DMS114 treated with DMSO at 0.1 percent for 48 hours (cell line): ENCODE results near the gene LRRC8B.
A peak's percentile ranks its signal among the peaks of the same experiment; 100 is the strongest.
"Not testable (repeated sequence)": the region's sequence is repeated elsewhere in the genome, so short reads cannot be mapped to it uniquely, and the experiment has no call there.

Experiments used
- DNase-seq: peaks from one replicate; lab custom pipeline; 2025; ENCODE audit not compliant: unreplicated experiment; lab: John Stamatoyannopoulos, UW

LRRC8B gene

GRCh38 chr1:89523572-89524368 lies 859 bp upstream of the LRRC8B start:
- peak; percentile 59 for DNase-seq

GRCh38 chr1:89525169-89525855 lies 683 bp downstream of the LRRC8B start:
- DNase-seq = peak; percentile 20

- no peak for DNase-seq
Measured at GRCh38 chr1:89527256-89527655, 2.6 kb downstream of the LRRC8B start.

DNA sequence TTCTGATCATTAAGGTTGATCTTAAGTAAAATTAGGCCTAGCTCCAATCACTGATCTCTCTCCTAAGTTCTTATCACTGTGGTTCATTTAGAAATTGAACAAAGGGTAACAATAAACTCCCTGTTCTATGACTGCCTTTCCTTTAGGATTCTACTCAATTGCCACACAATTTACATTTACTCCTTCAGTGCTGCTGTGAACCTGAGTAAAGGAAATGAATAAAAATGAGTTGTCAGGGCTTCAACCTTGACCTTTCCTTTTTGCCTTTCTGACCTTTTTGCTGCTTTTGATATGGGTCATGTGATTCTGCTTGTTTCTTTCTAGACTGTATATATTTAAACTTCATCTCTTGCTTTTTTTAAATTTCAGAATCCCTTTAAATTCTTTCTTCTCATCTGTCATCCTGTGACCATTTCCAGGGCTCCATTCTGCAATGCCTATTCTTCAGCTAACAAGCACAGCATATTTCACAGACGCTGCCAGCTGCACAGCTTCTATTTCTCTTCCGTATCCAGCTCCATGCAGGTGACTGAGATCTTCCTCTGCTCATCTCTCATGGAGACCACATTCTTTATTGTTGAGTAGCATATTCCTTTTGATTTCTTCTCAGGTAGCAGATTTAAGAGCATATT lies 3.2 kb downstream of the LRRC8B start:
- no peak for DNase-seq

- DNase-seq = no peak
Measured at GRCh38 chr1:89528382-89528780, 3.8 kb downstream of the LRRC8B start.

DNA sequence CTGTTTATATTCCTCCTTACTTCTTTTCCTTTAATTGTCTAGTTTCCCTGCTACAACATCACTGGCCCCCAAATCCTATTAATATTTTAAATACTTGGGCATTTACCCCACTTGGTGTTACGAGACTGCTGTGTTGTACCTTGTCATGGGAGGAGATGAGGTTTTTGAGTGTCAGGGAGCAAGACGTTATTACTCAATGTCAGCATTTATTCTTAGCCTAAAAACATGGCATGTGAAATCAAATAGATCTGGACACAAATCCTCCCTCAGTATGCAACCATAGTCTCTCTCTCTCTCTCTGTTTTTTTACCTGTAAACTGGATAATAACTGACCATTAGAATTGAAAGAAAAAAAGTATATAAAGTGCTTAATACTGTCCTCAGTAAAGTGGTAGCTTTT lies 4.6 kb downstream of the LRRC8B start:
- DNase-seq = no peak

DNA sequence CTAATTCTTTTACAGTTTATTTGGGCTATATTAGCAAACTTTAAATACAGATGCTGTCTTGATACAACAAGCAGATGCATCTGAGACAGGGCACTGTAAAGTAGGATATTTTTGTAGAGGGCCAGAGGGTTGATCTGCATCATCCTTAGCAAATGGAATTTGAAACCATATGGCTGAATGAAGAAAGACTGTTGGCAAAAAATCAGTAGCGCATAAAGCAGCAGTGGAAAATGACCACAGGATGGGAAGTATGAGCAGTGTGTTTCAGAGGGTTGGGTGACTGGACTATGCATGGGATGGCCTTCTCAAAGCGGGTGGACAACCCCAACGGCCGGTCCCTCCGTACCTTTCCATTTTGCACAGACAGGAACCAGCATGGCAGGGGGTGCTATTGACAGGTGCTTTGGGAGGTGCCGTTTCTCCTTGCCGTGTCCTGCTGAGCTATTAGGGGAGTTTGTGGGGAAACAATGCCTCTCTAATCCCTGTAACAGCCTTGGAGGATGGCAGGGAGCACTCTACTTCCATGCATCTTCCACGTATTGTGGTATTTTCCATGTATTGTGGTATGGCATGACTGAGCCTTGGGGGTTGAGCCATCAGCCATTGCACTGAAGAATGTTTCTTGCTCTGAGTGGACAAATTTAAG lies 5.9 kb downstream of the LRRC8B start:
- DNase-seq = no peak

- no peak for DNase-seq
Measured at GRCh38 chr1:89531480-89532139, 7.0 kb downstream of the LRRC8B start.

GRCh38 chr1:89532228-89532627 lies 7.6 kb downstream of the LRRC8B start:
- DNase-seq = no peak

DNA sequence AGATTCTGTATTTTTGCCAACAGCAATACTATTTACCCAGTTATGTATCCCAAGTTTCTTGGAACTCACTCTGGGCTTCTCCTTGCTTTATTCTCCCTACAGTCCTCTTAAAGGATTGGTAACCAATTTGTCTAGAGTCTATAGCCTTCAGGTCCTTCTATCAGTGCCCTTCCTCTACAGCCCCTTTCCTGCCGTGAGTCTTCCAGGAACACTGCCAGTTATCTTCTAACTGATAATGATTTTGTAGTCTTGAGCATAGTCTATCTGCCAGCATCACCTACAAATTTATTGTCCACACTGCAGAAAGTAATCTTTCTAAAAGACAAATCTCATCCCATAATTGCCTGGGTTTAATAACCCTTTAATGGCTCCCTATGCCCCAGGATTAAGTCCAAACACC lies 8.2 kb downstream of the LRRC8B start:
- DNase-seq = no peak

DNA sequence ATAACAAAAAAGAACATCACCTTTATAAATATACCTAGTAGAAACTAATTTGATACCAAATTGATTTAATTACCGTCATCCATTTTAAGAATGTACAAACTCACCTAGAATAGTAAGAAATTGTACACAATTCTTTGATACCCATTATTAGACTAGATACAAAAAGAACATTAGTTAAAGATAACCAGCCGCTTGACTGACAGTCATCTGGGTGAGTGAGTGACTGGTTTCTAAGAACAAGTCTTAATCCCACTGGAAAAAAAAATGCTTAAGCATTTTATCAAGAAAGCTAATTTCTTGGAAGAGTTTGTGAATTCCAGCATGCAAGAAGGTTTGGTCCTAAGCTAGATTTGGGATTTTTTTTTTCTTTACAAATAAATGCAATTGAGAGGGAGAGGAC lies 10.9 kb downstream of the LRRC8B start:
- DNase-seq = no peak

GRCh38 chr1:89536555-89537341 lies 12.1 kb downstream of the LRRC8B start:
- no peak for DNase-seq

- DNase-seq = no peak
Measured at GRCh38 chr1:89538361-89538760, 13.7 kb downstream of the LRRC8B start.

DNA sequence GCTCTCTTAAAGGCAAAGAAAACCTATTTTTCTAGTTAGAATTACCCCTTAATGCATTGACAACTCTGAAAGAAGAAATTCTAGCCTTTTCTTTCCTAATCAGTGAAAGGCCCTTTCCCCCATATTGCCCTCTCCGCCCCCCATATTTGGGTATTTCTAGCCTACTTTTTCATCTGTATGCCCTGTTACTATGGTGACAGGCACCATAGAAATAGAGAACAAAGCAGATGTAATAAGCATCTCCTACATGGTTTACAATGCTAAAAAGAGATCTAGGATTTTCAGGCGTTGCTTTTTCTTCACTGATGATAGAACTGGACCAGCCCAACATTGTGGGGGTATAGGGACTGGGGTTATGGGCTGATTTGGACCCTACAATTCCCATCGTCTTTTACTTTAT lies 14.5 kb downstream of the LRRC8B start:
- DNase-seq = no peak

GRCh38 chr1:89540406-89540970 lies 15.9 kb downstream of the LRRC8B start:
- no peak for DNase-seq

GRCh38 chr1:89542345-89542744 lies 17.7 kb downstream of the LRRC8B start:
- no peak for DNase-seq

DNA sequence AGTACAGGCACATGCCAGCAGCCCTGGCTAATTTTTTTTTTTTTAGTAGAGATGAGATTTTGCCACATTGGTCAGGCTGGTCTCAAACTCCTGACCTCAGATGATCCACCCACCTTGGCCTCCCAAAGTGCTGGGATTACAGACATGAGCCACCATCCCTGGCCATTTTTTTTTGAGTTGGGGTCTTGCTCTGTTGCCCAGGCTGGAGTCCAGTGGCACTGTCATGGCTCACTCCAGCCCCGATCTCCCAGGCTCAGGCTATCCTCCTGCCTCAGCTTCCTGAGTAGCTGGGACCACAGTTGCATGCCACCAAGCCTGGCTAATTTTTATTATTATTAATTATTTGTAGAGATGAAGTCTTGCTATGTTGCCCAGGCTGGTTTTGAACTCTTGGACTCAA lies 19.0 kb downstream of the LRRC8B start:
- not testable (repeated sequence) for DNase-seq

DNA sequence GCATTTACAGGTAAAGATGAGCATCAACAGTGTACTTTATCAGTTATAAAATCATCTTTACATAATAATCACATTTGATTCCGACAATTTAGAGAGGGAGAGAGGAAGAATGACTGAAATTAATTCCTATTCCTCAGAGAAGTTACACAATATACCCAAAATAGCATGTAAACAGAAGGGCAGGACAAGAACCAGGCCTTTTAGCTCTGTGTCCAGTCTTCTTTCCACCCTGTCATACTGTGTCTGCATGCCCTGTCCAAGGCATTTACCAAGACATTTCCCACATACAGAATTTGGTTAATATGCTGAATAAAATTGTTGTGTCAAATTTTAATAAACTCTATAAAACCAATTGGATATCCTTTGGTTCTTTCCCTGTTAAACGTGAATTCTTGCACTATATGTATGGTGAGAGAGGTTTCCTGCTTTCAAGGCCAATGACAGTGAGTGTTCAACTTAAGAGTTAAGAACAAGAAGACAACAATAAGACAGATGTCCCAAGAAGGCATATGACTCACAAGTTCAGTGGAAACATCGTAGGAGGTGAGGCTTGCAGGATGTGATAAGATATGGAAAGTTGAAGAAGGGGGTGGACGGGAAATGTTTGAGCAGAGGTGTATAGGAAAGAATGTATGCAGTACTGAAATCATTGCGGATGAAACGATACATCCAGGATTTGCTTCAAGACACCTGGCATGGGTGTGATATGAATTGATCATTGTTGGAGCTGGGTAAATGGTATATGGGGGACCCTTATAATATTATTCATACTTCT lies 20.8 kb downstream of the LRRC8B start:
- DNase-seq = no peak
